GM06990 (cell line): ENCODE data around the gene DLG2.

Experiments used
- DNase-seq: peaks from one replicate; pipeline ENCODE4 v3.0.0-alpha.2; 2011; ENCODE audit not compliant: insufficient read length; ENCODE audit errors: extremely low read depth
- H3K27me3 ChIP-seq: replicated peaks from 2 replicates; pipeline ENCODE4 v1.6.0; 2011; ENCODE audit warnings: low read length; ENCODE audit not compliant: control insufficient read depth, insufficient read depth
- H3K36me3 ChIP-seq: 2 replicates; pipeline ENCODE4 v1.5.1; 2011; ENCODE audit warnings: low read length; ENCODE audit not compliant: control insufficient read depth, insufficient read depth
- H3K4me3 ChIP-seq: replicated peaks from 2 replicates; pipeline ENCODE4 v1.5.1; 2011; ENCODE audit warnings: low read depth, mild to moderate bottlenecking, control low read depth, low read length
- TF ChIP-seq, protein P1 (sequence below): IDR thresholded peaks from 2 replicates; pipeline ENCODE4 v1.5.1; 2011; ENCODE audit warnings: low read length, control low read depth, mild to moderate bottlenecking, inconsistent platforms; ENCODE audit not compliant: insufficient read depth, poor library complexity, severe bottlenecking

The DLG2 gene

DNA sequence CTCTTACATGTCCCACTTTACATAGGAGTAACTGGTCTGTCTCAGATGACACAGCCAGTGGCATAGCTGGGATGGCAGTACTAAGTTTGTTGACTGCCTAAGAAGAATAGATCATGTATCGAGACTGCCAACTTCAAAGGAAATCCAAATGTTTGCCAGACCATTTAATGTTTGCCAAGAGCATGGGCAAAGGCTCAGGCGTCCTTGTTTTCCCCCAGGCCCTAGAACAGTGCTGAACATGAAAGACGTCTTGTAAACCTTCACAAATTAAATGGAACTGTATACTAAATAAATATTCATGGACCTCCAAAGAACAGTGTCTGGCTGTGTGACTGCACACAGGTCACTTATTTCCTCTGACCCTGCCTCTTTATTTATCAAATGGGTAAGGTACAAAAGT is 2106.3 kb downstream of the DLG2 start:
- no peak for DNase-seq
- TF ChIP-seq, protein P1, sequence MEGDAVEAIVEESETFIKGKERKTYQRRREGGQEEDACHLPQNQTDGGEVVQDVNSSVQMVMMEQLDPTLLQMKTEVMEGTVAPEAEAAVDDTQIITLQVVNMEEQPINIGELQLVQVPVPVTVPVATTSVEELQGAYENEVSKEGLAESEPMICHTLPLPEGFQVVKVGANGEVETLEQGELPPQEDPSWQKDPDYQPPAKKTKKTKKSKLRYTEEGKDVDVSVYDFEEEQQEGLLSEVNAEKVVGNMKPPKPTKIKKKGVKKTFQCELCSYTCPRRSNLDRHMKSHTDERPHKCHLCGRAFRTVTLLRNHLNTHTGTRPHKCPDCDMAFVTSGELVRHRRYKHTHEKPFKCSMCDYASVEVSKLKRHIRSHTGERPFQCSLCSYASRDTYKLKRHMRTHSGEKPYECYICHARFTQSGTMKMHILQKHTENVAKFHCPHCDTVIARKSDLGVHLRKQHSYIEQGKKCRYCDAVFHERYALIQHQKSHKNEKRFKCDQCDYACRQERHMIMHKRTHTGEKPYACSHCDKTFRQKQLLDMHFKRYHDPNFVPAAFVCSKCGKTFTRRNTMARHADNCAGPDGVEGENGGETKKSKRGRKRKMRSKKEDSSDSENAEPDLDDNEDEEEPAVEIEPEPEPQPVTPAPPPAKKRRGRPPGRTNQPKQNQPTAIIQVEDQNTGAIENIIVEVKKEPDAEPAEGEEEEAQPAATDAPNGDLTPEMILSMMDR, result no peak
- no peak overlapping the region for H3K4me3 ChIP-seq
- no peaks in the 10 kb centered on the region for H3K36me3 ChIP-seq
- no peaks in the 10 kb centered on the region for H3K27me3 ChIP-seq

DNA sequence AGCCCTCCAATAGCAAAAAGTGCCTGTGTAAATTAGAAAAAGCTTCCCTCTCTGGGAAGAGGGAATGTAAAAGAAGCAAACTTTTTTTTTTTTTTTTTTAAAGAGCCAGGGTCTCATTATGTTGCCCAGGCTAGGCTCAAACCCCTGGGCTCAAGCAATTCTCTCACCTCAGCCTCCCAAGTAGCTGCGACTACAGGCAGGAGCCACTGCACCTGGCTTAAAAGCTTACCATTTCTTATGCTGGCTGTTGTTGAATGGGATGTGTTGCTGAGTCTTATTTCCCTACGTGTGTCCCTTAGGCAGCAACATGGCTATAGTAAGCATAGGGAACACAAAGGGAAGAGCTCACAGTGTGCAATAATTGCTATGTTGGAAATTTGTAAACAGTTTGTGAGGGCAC is 2115.5 kb downstream of the DLG2 start:
- Histone ChIP-seq H3K4me3 (no peak overlapping the region), H3K36me3 (no peaks in the 10 kb centered on the region), H3K27me3 (no peaks in the 10 kb centered on the region; the same call in 1 of the 2 replicates)
- TF ChIP-seq, protein P1, result no peak
- no peak for DNase-seq

DNA sequence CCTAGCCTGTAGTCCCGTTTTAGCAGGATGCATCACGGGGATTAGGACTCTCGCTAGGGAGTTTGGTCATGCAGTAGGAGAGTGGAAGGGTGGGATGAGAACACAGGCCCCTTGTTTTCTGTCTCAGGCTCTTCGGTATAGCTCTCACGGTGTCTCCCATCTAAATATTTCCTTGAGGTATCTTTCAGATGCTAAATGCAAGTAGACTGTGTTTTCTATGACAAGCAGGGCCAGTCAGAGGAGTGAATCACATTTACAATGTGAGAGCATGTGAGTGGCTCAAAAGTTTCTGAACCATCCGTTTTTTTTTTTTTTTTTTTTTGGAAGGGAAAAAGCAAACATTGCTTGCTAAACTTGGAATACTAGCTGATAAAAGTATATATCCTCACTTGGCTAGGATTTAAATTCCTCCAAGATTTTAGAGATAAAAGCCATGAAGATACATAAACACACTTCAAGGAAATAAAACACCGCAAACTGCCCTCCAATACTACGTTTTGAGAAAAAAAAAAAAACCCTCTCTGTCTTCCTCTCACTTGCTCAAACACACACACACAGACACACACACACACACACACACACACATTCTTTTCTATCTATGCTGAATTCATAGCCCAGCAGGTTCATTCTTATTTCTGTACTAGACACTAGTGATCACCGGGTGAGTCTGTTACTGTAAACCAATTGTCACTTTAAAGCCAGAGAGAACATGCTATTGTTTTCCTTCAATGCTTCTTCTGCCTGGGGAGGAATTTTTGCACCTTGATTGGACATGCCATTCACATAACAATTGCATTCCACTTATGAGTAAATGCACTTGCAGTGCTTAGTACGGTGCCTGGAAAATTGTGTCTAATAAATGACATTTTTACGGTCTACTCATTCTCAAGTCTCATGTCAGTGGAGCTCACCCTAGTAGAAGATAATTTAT is 2116.3 kb downstream of the DLG2 start:
- no peak overlapping the region for H3K4me3 ChIP-seq
- H3K27me3 ChIP-seq, result no peaks in the 10 kb centered on the region; the same call in 1 of the 2 replicates
- H3K36me3 ChIP-seq, result no peaks in the 10 kb centered on the region
- TF ChIP-seq, protein P1, result no peak
- no peak for DNase-seq

DNA sequence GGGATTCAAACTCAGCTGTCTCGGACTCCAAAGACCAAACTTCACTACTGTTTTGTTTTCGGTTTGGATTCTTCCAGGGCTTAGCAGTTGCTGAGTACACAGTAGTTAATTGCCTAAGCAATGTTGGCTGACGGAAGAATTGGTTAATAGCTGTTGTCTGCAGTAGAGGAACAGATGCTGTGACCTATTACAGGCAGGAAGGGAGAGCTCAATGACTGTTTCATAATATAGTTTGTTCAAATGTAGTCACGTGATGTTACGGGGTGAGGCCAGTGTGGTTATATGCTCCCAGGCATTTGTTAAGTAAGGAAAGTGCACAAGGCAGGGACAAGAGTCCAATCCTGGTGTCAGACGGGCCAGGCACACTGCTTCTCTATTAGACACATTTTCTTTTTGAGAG is 2118.3 kb downstream of the DLG2 start:
- H3K4me3 ChIP-seq, result no peak overlapping the region
- H3K27me3 ChIP-seq, result no peaks in the 10 kb centered on the region; the same call in 1 of the 2 replicates
- no peaks in the 10 kb centered on the region for H3K36me3 ChIP-seq
- TF ChIP-seq, protein P1, result no peak
- no peak for DNase-seq

DNA sequence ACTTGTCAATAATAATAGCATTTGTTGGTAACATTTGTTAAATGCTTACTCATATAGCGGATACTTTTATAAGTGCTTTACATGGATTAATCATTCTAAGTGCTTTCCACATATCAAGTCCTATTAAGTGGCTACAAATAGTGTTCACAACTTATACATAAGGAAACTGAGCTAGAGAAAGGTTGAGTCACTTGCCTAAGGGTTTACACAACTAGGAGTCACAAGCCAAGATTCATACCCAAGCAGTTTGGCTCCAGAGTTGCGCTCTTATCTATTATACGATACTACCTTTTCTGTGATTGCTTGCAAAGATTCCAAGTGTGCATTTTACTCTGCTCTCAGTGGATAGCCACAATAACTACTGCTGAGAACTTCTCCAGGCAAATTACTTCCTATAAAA is 2125.1 kb downstream of the DLG2 start:
- TF ChIP-seq, protein P1, result no peak
- no peaks in the 10 kb centered on the region for H3K27me3 ChIP-seq
- no peak for DNase-seq
- H3K4me3 ChIP-seq, result no peak overlapping the region
- H3K36me3 ChIP-seq, result no peaks in the 10 kb centered on the region
